NCI-H1092 treated with DMSO at 0.1 percent for 48 hours (cell line): ENCODE measurements around the gene BDH2.

Source experiments
- DNase-seq: peaks from one replicate; lab custom pipeline; 2025; lab: John Stamatoyannopoulos, UW

Gene BDH2

GRCh38 chr4:103085555-103086196, 14.0 kb downstream of the BDH2 start:
- DNase-seq: no peak

DNA sequence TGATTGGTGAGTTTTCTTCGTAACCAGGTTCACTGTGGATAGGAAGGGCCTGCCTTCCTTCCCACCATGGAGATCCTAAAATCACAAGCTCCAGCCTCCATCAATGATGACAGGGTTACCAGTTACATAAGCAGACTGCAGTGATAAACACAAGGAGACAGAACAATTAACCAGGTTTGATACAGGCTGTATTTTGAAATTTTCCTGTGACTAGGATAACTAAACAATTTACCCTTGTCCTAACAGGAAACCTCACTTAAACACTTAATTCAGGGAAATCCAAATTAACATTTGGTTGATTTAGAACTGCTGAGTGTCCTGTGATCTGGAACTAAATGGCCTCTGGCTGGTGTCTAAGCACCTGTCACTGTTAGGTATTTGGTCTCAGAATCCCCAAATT, 20.0 kb downstream of the BDH2 start:
- DNase-seq: no peak

DNA sequence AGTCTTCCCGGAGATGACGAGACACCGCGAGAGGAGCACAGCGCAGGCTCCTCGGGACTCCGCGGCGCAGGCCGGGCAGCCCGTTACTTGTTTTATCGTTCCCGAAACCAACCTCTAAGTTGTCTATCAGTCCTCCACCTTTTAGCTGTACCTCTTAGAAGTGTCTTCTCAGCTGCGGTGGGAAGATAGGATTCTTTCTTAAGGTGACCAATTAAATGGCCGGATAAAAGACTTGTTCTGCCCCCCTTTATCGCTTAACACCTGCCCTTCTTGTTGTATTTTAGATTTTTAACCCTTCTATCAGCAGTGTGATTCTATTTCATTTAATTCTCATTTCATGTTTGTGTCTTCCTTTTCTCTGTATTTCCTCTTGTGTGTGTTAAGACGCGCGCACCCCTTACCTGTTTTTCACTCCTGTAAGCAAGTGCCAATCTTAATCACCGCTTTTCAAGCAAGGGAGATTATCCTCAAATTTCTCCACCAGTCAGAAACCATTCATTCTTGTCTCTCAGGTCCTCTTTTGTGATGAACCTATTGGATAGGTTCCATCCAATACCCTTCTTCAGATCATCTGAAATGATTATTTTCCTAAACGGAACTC, 22.8 kb downstream of the BDH2 start, which contains the start of gene SLC9B2:
TSS of gene SLC9B2 (minus strand) at position 15 of the 601 bp plus-strand sequence. CDS start 9,211 bp downstream, outside the sequence.
- peak; percentile 82 for DNase-seq

DNA sequence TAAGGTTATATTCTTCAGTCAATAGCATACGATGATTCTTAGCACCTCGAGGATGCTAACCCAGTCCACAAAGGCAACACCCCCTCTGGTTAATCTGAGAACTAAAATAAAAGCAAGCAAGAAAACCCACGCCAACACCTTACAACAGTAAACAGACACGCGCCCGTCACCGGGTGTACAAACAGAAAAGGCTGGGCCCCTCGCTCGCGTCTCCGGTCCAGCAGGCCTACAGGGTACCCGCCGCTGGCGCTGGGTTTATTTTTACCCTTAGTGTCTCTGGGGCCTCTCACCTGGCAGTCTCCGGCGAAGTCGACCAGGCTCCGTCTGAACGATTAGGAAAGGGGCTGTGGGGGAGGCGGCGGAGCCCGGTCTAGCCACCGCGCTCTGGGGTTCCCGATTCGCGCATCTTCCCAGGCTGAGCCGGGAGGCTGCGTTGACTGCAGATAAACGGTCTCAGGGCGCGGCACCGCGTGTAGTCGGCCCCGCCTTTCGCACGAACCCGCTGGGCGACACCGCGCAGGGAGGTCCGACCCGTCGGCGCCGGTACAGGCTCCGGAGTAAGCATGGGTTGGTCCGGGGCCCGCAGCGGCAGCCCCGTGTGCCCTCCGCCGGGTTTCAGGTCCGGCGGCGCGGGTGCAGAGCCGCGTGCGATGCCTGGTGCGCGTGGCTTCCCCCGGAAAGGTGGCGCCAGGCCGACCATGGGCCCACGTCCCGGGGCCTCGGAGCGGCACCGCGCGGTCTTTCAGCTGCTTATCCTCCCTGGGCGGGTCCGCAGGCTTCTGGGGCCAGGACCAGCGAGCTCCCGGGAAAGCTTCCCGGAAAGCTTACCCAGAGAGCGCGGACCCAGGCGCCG, 23.5 kb downstream of the BDH2 start:
- peak; percentile 83 for DNase-seq

GRCh38 chr4:103075435-103075893, 24.2 kb downstream of the BDH2 start:
- DNase-seq: peak; percentile 72

GRCh38 chr4:103074744-103075434, 24.7 kb downstream of the BDH2 start:
- DNase-seq: no peak

DNA sequence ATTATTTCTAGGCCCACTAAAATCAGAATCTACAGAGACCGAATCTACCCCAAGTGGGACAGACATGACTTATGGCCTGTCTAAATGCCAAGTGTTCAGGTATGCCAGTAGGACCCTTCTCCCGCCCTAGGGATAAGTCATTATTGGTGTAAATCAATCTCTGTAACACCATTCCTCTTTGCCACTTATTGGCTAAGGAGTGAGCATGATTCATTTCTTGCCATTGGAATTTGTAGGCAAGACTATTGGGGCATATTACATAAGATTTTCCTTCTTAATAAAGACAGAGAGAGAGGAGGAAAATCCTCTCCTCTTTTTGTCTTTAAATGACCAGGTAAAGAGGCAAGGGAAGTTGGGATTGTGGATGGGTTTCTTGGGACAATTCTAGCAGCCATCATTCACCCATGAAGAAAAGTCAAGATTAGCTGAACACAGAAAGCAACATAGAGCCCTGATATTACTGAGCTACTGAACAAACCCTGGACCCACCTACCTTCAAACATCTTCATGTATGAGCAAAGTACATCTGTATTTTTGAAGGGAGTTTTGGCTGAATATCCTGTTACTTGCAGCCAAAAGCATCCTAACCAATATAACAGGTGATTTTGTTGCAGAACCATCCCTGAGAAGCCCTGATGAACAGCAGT, 25.7 kb downstream of the BDH2 start:
- DNase-seq: no peak

- no peak for DNase-seq
These were observed 31.6 kb downstream of the BDH2 start for GRCh38 chr4:103067841-103068547.

- DNase-seq: no peak
These were observed 39.0 kb downstream of the BDH2 start for GRCh38 chr4:103060453-103061148.

GRCh38 chr4:103054030-103054429, 45.6 kb downstream of the BDH2 start:
- no peak for DNase-seq

DNA sequence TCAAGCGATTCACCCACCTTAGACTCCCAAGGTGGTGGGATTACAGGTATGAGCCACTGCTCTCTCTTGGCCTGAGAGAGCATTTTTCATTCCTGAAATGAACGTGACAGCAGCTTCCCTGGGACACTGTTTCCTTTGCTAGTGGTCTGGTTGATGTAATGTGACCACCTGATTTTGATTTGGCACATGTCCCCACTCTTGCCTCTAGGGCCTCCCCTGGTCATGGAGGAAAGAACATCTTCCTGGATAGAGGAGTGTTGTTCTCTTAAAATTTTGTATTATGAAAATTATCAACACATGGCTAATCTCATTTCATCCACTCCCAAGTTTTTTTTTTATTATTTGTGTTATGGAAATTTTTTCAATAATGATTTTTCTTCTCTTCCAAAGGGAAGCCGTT, 46.9 kb downstream of the BDH2 start:
- no peak for DNase-seq

- DNase-seq: no peak
These were observed 47.5 kb downstream of the BDH2 start for GRCh38 chr4:103052145-103052544.

- no peak for DNase-seq
These were observed 48.7 kb downstream of the BDH2 start for GRCh38 chr4:103050736-103051436.

DNA sequence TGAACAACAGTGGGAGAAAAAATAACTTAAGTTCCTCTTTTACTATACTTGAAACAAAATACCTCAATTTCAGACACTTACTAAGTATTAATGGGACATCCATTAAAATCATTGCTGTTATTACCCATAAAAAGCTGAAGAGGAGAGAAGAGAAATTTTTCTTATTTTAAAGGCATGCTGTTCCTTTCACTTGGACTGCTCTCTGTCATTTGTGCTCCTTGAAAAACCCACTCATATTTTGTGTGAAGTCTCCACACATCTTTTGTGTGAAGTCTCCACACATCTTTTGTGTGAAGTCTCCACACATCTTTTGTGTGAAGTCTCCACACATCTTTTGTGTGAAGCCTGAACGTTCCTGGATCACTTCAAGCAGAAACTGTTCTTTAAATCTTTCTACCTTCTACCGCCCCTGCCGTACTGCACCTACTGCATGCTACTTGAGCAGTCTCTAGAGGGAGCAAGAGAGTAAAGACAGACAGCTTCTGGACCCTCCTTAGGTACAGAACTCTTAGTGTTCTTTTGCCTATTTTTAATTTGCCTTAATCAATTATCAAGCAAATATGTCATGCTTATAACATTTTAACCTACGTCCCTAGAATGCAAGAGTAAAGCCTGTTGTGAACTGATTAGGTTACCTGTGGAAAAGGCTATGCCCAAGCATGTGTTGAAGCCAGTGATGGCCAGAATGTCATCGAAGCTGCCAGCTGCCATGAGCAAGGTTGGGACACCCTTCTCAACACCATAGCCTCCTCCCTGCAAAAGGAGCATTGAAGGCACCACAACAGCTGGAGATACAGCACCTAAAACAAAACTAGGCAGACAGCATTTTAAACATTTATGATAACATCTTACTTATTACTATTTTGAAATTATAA, 53.0 kb downstream of the BDH2 start:
- DNase-seq: peak; percentile 9

- DNase-seq: no peak
These were observed 55.5 kb downstream of the BDH2 start for GRCh38 chr4:103044183-103044582.

GRCh38 chr4:103036169-103036568, 63.5 kb downstream of the BDH2 start:
- DNase-seq: no peak

- DNase-seq: no peak
These were observed 67.1 kb downstream of the BDH2 start for GRCh38 chr4:103032574-103032973.

DNA sequence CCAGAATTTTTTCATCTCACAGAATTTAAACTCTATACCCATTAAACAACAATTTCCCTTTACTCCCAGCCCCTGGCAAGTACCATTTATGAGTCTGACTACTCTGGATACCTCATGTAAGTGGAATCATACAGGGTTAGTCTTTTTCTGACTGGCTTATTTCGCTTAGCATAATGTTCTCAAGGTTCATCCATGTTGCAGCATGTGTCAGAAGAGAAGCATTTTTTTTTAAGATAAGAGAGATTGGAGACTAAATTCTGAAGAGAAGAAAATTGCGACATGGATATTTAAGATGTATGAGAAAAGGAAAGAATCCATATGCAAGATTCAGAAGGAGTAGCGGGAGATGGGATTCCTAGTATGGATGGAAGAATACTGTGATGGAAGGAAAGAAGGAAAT, 68.8 kb downstream of the BDH2 start:
- DNase-seq: no peak

GRCh38 chr4:103029300-103029699, 70.3 kb downstream of the BDH2 start:
- no peak for DNase-seq
